GM12801 (cell line): Measurements from ENCODE around the gene PTPRT.

Source experiments
- CTCF ChIP-seq: IDR thresholded peaks from one replicate; pipeline ENCODE4 v1.5.1; 2011; ENCODE audit warnings: control low read depth; ENCODE audit not compliant: insufficient read length; ENCODE audit errors: extremely low read depth

Gene PTPRT

GRCh38 chr20:42887281-42887680 is 302.4 kb downstream of the PTPRT start:
- no peak for TF ChIP-seq CTCF

DNA sequence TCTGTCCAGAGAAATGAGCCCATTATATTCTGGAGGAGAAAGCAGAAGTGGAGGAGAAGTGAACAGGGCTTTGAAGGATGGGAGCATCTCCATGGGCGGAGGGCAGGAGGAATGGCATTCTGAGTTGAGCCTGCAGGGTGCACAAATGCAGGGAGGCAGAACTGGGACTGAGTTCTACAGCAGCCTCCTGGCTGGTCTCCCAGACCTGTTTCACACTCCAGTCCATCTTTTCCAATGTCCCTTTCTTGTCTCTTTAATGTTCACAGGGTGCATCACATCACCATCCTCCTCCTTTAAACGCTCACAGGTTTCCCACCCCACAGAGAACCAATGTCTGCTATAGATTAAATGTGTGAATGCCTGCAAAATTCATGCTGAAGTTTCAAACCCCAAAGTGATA is 302.9 kb downstream of the PTPRT start:
- TF ChIP-seq CTCF: no peak

- no peak for TF ChIP-seq CTCF
These were observed 303.7 kb downstream of the PTPRT start for GRCh38 chr20:42886046-42886445.

DNA sequence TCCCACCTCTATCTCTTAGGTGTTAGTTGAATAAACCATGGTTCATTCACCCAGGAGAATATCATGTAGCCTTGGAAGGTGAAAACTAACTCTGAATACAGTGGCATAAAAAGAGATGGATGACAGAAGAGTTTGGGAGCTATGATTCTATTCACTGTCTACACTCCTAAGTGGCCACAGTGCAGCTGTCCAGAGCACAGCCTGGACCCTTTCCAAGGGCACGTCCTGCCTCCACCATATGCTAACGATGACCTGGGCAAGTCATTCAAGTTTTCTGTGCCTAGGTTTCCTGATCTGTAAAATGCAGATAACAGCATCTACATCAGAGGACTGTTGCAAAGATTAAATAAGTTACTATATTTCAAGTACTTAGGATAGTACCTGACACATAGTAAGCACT is 314.1 kb downstream of the PTPRT start:
- no peak for TF ChIP-seq CTCF

GRCh38 chr20:42873259-42873658 is 316.4 kb downstream of the PTPRT start:
- TF ChIP-seq CTCF: no peak

DNA sequence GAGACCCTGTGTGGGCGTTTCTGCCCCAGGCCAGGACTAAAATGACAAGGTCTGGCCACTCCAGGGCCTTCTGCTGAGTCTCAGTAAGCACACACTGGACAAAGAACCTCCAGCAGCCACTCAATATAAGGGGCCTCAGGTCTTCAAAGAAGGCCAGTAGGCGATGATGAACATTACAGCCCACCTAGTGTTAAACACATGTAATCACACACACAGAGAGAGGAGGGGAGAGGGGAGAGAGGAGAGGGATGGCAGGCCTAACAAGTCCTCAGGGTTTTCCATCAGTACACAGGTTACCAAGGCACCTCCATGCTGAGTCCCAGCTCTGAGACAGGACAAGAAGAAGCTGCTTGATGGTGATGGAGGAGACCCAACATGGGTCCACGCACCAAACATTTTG is 325.6 kb downstream of the PTPRT start:
- no peak for TF ChIP-seq CTCF

DNA sequence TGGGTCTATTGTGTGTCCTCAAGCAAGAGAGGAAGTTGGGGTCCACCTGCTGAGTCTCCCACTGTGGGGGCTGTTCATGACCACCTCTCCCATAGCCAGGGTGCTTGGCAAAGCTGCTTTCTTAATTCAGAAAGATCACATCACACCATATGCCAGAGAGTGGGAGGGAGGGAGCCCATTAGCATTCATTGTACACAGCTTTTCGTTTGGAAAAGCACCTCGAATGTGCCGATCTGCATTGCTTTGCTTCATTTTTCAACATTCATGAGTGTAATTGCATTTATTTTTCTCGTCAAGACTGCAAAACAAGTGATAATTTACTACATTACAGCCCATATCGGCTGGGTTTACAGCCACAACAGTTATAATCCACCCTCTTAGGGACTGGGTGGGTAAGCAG is 327.3 kb downstream of the PTPRT start:
- TF ChIP-seq CTCF: no peak

DNA sequence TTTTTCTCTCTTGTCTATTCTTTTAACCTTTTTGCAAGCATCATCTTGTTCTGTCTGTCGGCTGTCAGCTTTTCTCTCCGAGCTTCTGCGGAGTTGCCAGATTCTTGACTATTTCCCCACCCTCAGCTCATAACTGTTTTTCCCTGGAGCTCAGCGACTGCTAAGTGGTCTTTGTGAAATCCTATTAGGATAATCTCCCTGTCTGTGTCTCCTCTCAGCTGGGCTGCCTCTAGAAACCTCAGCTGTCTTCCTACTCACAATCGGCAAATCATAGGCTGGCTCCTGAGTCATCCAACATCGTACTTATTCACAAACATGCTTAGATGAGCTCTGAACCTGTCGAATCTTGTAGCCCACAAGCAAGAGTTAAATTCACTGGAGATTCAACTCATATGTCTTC is 332.3 kb downstream of the PTPRT start:
- TF ChIP-seq CTCF: no peak
